Measurements from ENCODE around the gene ZIM2.

Gene ZIM2

DNA sequence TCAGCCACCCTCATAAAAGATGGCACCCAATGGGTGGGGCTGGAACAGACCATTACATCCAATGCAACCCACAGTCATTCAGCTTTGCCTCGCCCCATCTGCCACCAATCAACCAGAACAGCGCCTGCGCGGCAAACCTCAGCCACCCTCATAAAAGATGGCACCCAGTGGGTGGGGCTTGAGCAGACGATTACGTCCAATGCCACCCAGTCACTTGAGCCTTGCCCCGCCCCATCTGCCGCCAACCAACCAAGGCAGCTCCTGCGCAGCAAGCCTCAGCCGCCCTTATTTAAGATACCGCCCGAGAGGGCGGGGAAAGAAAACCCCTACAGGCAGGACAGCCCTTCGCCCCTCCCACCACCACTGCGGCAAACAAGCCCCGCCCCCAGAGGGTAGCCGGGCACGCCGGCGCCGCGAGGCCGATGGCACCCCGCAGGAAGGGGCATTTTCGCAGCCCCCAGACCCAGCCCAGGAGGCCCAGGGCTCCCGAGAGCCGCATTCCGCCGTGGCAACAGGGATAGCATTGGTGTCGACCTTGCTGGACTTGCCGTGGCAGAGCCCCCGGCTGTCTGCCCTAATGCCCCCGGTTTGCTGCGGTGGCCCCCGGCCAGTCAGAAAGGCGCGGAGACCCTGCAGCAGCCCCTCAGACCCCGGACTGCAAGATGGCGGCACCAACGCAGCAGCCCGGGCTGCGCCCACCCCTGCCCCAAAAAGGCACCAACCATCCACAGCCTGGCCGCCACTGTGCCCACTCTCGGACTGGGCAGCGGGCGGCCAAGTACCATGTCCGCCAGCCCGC, 675 bp downstream of the ZIM2 start:
- DNase-seq (ENCODE audit: low read depth in 1 of 2, low spot score in 1 of 2) = no peak

DNA sequence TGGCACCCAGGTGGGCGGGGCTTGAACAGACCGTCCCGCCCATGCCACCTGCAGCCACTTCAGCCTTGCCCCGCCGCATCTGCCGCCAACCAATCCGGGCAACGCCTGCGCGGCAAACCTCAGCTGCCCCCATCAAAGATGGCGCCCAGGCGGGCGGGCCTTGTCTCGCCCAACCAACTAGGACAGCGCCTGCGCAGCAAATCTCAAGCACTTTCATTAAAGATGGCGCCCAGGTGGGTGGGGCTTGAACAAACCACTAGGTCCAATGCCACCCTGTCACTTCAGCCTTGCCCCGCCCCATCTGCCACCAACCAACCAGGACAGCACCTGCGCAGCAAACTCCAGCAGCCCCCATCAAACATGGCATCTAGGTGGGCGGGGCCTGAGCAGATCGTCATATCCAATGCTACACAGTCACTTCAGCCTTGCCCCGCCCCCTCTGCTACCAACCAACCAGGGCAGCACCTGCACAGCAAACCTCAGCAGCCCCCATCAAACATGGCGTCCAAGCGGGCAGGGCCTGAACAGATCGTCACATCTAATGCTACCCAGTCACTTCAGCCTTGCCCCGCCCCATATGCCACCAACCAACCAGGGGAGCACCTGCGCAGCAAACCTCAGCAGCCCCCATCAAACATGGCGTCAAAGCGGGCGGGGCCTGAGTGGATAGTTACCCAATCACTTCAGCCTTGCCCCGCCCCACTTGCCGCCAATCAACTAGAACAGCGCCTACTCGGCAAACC, 1.4 kb downstream of the ZIM2 start:
- no peak for DNase-seq (ENCODE audit: low read depth in 1 of 2, low spot score in 1 of 2)

DNA sequence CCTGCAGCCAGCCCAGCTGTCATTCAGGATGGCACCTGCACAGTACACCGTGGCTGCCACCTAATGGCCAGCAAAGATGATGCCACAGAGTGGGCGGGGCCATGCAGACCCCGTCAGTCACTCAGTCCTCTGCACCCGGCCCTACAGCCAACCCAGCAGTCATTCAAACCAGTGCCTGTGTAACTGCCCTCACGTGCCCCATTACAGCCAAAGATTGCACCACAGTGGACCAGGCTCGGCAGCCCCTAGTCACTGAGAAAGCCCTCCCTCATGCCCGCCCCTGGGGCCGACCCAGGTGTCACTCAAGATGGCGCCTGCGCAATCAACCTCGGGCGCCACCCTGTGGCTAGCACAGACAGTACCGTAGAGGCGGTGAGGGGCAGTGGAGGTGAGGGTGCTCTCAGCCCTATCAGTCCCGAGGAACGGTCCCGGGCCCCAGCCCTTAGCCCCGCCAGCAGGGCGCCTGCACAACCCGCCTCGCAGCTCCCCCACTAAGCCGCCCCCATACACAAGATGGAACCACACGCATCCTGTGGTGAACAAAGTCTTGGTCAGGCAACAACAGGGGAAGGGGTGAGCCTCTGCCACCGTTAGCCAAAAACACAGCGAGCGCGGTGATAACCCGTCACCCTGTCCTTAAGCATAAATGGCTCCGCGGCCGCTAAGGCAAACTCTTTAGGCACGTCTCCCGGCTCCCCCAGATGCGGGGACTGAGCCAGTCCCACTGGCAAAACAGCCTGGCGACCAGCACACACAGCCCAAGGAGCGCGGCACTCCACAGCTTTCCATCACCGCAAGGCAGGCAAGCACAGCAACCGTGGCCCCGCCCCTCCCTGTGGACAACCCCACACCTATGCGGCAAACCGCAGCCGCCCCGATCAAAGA, 2.3 kb downstream of the ZIM2 start:
- DNase-seq (ENCODE audit: low read depth in 1 of 2, low spot score in 1 of 2) = no peak

DNA sequence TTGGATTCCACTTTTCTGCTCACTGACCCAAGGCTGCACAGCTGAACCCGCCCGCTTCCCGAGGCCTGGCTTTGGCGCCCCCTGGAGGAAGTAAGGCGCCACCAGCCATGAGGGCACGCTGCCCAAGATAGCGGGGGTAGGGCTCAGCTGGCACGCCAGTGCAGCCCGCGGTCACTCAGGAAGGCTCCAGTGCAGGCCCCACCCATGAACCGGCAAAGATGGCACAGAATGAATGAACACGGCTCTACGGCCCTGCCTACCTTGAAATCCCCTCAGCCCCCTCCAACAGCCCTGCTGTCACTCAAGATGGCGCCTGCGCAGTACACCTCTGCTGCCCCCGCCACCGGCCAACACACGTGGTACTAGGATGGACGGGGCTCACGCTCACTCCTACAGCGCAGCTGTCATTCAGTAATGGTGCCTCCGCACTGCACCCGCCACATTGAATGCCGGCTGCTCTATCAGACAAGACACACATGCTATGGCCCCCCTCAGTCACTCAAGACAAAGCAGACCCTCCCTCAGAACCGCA, 3.0 kb downstream of the ZIM2 start:
- no peak for DNase-seq (ENCODE audit: low read depth in 1 of 2, low spot score in 1 of 2)

DNA sequence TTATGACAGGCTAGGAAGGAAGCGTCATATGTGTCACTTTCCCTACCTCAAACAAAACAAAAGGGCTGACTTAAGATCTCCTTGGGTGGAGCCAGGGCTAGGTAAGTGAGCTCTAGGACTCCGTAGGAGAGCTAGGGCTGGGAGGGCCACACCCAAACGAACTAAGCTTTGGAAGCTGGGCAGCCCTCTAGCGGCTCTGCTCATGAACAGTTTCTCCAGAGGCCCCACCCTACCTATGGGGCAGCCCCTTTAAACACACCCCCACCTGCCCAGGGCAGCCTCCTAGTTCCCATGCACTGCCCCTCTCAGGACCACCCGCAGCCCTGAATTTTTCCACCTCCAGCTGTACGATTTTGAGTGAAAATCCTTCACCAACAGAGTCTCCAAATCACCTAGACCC, 3.5 kb downstream of the ZIM2 start:
- no peak for DNase-seq (ENCODE audit: low read depth in 1 of 2, low spot score in 1 of 2)

DNA sequence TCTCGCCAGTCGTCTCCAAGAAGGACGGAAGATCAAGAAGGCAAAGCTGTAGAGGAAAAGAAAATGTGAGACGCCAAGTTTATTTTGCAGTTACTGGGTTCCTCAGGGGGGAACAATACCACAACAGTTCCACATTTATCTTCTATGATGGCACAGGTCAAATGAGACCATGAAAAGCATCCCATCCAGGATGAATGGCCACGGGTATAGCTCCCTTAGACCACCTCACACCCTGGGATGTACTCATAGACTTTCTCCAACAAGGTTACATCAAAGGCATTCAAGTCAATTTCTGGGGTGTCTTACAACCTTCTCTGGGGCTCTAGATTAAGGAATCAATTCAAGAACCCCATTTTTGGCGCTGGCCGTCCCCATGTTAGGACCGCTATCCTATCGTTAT, 4.5 kb downstream of the ZIM2 start:
- no peak for DNase-seq (ENCODE audit: low read depth in 1 of 2, low spot score in 1 of 2)

DNA sequence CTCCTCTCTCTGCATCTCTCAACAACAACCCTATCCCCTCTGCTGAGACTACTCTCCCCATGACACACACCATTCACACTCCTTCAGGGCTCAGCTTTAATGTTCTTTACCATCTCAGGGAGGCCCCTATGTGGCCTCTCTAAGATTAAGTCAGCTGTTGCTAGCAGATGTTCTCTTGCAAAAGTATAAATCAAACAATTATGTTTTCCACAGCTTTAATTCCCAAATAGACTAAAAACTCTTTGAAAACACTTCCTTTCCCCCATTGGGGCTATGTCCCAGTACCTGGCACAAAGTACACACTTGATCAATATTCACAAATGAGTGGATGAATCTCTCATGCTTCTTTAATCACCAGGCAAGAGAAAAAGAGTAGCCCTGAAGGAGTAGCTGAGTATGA, 5.1 kb downstream of the ZIM2 start:
- no peak for DNase-seq (ENCODE audit: low read depth in 1 of 2, low spot score in 1 of 2)

DNA sequence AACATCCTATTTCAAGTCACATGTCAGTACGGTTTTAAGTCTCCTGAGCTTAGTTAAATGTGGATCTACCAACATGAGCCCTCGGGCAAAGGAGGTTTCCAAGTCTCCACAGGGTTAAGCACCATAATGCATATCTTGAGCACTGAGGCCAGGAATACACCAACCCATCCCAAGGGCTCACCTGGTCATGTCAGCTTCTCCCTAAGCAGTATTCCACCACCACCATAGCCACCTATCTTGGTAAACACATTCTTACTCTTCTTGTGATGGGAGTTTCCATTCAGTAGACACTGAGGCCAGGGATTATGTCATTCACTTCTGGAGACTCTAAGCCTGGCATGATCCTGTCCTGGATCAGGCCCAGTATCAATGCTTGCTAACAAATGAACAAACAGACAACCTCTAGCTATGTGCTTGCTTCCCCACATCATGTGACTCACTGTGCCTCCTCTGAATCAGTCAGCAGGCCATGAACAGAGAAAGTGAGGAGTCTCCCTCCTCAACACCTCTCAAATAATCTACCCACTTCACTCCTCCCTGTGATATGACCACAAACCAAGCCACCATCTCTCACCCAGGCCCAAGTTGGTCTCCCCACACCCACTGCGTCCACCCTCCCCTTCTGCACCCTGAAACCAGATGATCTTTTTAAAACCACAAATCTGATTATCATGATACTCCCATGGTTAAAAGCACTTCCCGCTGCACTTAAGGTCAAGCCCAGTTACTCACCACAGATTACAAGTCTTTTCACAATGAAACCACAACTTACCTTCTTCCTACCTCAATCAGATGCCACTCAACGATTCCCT, 5.8 kb downstream of the ZIM2 start:
- no peak for DNase-seq (ENCODE audit: low read depth in 1 of 2, low spot score in 1 of 2)

DNA sequence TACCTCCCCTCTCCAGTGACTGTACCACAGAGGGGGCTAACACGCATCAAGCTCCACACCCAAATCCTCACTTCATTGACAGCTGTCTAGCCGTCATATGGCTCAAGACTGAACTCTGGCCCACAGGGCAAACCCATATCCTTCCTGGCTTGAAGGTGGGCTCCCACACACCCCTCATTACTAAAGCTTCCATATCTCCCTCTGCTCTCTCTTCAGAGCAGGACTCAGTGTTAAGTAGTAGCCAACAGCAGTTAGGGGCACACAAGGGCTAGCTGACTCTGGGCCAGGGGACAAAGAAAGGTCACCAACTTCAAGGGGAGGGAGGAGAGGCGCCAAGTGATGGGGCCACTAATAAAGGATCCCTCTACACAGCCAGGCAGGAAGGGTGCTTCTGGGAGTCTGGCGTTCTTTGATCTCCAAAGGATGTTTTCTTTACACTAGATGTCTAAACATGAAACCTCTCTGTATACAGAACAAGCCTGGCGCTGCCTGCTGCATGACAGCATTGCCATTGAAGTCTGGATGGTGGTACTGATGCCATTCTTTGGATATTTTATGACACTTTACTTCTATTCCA, 8.1 kb downstream of the ZIM2 start:
- no peak for DNase-seq (ENCODE audit: low read depth in 1 of 2, low spot score in 1 of 2)

DNA sequence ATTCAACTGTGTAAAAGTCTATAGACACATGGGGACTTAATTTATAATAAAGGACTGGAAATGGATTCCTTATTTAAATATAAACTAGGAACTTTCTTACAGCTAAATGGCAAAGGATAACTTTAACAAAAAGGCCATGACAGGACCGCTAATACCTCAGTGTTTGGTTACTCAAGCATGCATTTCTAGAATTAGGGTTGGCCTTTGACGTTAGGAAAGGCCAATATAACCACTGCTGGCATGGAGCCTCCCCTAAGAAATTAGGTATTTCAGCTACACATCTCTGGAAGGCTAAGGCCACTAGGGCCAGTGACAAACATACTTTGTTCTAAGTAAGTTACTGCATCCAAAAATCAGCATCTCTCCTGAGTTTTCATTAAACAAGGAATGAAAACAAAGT, 9.3 kb downstream of the ZIM2 start:
- DNase-seq (ENCODE audit: low read depth in 1 of 2, low spot score in 1 of 2) = no peak

DNA sequence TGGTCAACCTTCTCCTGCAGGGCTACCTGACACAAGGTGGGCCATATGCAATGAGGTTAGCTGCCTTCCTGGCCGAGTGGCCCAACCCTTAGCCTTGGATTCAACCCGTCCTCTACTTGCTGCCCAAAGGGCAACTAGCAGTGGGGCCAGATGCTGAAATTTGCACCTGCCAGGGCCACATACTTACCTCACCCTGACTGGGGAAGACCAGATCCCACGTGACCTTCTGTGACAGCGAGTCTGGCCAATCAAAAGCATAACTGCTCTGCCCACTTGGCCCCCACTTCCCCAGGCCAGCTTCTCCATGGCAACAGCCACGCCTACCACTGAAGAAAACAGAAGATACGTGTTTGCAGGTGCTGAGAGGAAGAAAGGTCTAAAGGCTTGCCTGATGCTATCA, 10.9 kb downstream of the ZIM2 start:
- DNase-seq (ENCODE audit: low read depth in 1 of 2, low spot score in 1 of 2) = no peak

DNA sequence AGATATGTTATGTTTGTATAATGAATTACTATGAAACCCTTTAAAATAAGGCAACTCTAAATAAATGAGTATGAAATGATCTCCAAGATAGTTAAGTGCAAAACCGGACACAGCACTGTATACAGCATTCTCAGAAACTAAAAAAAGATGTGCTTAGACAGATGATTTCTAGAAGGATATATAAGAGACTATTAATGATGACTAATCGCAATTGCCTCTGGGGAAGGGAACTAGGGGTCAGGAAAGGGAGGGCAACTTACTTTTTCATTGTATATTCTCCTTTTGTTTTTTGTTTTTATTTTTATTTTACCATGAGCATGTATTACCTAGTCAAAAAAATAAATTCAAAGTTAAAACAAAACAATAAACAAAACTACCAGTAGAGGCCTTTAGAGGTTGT, 12.8 kb downstream of the ZIM2 start:
- DNase-seq (ENCODE audit: low read depth in 1 of 2, low spot score in 1 of 2) = no peak

DNA sequence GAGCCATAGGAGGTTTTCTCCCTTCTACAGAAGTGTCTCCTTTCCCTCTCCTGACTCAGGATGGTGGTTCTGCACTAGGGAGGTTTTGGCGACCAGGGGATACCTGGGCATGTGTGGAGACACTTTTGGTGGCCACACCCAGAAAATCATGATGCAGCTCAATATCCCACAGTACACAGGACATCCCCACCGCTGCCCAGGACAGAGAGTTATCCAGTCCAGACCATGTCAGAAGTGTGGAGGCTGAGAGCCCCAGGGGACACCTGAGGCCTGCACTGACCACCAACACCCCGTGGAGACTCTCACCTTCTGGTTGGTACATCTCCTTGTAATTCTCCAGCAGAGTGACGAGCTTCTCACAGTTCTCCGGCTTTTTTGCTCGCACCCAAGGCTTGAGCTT, 16.6 kb downstream of the ZIM2 start:
- no peak for DNase-seq (ENCODE audit: low read depth in 1 of 2, low spot score in 1 of 2)

DNA sequence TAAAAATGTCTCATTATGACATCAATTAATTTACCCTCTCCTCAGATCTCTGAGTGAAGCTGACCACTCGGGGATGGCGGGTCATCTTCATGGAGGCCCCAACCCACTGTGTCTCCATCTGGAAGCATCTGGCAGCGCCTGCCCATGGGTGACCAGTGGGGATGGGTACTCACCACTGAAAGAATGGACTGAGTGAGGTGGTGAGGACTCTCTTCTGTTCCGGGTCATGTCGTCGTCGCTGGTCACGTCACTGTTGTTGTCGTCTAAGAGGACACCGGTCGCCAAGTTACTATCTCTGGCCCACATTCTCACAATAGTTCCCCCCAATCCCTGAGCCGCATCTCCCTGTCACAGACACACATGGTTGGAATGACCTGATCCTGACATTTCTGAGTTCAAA, 17.1 kb downstream of the ZIM2 start:
- DNase-seq (ENCODE audit: low read depth in 1 of 2, low spot score in 1 of 2) = no peak

DNA sequence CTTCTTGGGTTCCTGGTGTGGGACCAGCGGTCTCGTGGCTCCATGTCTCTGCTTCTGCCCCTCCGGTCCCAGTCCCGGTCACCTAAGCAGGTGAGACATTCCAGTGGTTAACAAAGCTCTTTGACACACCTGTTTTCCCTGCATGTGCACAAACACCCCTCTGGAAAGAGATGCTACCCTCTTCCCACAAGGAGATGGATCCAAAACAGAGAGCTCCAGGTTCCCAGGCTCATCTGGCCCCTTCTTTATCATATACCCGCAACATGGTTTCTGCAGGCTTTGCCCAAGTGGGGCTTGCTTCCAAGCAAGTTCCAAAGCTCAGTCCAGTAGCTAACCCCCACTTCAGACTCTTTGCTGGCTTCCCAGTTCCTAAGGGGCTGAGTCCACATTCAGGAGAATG, 17.8 kb downstream of the ZIM2 start:
- no peak for DNase-seq (ENCODE audit: low read depth in 1 of 2, low spot score in 1 of 2)

DNA sequence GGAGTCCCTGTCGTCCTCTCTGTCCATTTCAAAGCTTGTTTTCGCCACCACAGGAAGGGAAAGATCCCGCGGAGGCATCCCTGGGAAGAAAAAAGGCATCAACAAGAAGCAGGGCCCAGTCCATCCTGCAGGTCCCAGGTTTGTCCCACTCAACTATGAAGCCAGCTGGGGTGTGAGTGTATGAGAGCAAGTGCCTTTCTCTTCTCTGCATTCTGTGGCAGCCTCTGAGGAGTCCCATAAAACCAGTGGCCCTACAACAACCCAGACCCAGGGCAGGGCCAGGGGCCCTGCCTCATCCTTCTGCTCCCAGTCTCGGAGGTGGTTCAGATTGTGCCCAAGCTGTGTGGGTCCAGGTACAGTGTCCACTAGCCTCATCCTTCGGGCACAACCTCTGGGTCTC, 18.9 kb downstream of the ZIM2 start:
- no peak for DNase-seq (ENCODE audit: low read depth in 1 of 2, low spot score in 1 of 2)

DNA sequence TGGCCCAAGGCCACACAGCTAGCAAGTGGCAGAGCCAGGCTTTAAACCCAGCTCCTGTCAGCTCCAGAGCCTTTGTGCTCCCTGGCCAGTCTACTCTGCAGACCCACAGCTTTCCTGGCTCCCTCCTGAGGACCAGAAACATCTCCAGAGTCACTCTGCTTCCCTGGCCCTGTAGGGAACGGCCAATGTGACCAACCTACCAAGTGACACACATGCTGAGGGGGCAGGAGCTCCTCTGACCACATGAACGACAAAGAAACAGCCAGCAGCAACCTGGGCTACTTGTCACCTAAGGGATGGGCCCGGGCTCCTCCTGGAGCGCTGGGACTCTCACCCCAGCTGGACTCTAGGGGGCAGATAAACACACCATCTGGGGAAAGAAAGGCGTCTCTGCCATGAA, 19.3 kb downstream of the ZIM2 start:
- DNase-seq (ENCODE audit: low read depth in 1 of 2, low spot score in 1 of 2) = no peak

DNA sequence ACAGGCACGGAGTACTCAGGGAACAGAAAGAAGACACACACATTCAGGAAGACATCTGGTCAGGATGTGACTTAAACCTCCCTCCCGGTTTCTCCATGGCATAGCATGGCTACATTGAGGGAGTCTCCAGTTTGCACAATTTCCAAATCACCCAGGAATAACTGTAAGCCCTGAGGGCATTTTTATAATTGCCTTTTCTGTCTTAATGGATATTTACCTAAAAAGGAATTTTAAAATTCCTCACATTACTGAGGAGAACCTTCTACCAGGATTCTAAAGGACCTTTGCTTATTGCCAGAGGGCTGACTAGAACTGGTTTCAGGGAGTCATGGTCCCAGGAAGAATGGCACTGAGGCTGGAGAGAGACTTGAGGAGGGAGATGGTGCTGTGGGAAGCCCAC, 21.4 kb downstream of the ZIM2 start:
- no peak for DNase-seq (ENCODE audit: low read depth in 1 of 2, low spot score in 1 of 2)

DNA sequence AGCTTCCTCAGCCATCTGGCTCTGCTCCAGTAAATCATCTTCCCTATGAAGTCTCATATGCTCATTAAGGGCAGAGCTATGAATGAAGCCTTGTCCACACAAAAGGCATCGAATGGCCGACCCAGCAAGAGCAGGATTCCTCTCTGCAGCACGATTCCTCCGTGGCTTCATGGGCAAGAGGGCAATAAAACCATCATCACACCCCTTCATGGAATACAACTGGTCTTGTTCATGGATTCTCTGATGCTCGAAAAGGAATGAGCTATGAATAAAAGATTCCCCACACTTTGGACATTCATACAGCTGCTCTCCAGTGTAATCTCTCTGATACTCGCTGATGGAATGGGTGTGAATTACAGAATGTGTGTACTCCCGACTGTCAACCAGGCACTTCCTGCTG, 25.9 kb downstream of the ZIM2 start:
- no peak for DNase-seq (ENCODE audit: low read depth in 1 of 2, low spot score in 1 of 2)

DNA sequence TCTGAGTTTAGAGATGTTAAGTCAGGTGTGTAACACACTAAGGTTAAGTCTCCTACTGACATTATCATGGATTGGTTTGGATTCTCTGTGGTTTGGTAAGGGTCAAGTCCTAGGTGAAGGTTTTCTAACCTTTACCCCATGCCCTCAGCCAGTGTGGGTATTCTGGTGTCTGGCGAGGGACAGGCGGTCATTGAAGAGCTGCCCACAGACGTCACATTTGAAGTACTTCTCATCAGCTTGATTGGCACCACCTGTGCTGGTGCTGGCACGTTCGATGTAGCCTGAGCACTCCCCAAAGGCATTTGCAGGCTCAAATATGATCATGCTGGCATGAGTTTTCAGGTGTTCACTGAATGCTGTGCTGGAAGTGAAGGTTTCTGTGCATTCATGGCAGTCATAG, 27.0 kb downstream of the ZIM2 start:
- DNase-seq (ENCODE audit: low read depth in 1 of 2, low spot score in 1 of 2) = no peak

All from activated CD4-positive, alpha-beta T cell treated with anti-CD3 and anti-CD28 coated beads, Interleukin-2, amount 50 U/mL, for 24 hours (primary cell).